LNCAP (cell line): ENCODE results near the gene CENPT.

ENCODE experiments used
- TF ChIP-seq, protein P1 (sequence below): fragments of 450-650 bp; IDR thresholded peaks from 2 replicates; pipeline ENCODE4 v1.5.1; 2017; ENCODE audit warnings: mild to moderate bottlenecking

CENPT gene

DNA sequence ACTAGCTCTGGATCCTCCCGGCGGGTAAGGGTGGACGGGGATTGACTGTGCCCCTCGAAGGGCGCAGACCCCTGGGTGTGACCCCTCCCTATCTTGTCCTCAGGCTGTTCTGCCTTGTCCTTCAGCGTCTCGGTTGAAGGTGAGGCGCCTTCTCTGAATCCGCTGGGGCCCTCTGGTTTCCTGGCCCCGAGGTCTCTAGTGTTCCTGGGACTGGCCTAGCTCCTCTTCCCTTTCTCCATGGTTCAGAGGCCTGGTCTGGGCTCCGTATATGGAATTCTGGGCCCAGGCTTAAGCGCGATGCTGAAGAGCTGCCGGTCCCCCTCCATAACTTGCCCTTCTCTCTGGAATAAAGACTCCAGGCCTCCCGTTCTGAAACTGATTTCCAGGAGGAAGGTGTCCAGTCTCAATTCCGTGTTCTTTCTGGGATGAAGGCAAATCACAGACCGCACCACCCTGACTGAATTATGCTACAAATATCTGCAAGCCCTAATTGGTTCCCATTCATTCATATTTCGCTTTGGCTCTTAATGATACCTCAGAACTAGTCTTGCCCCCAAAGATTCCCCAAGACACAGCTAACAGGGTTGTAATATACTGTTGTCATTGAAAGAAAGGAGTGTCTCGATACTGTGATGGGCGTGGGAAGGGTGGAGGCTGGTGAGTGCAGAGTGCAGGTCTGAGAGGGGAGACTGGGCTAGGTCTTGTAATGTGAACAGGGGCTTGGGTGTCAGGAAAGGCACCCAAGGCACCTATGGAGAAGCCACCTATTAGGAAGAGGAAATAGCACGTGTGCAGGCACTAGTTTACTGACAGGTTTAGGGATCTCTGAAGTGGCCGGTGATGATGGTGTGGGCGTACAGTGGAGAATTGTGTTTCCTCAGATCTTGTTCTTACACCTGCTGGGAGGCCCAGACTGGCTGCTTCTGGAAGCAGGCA, 26.2 kb upstream of the CENPT start:
- TF ChIP-seq, protein P1, sequence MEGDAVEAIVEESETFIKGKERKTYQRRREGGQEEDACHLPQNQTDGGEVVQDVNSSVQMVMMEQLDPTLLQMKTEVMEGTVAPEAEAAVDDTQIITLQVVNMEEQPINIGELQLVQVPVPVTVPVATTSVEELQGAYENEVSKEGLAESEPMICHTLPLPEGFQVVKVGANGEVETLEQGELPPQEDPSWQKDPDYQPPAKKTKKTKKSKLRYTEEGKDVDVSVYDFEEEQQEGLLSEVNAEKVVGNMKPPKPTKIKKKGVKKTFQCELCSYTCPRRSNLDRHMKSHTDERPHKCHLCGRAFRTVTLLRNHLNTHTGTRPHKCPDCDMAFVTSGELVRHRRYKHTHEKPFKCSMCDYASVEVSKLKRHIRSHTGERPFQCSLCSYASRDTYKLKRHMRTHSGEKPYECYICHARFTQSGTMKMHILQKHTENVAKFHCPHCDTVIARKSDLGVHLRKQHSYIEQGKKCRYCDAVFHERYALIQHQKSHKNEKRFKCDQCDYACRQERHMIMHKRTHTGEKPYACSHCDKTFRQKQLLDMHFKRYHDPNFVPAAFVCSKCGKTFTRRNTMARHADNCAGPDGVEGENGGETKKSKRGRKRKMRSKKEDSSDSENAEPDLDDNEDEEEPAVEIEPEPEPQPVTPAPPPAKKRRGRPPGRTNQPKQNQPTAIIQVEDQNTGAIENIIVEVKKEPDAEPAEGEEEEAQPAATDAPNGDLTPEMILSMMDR: no peak

DNA sequence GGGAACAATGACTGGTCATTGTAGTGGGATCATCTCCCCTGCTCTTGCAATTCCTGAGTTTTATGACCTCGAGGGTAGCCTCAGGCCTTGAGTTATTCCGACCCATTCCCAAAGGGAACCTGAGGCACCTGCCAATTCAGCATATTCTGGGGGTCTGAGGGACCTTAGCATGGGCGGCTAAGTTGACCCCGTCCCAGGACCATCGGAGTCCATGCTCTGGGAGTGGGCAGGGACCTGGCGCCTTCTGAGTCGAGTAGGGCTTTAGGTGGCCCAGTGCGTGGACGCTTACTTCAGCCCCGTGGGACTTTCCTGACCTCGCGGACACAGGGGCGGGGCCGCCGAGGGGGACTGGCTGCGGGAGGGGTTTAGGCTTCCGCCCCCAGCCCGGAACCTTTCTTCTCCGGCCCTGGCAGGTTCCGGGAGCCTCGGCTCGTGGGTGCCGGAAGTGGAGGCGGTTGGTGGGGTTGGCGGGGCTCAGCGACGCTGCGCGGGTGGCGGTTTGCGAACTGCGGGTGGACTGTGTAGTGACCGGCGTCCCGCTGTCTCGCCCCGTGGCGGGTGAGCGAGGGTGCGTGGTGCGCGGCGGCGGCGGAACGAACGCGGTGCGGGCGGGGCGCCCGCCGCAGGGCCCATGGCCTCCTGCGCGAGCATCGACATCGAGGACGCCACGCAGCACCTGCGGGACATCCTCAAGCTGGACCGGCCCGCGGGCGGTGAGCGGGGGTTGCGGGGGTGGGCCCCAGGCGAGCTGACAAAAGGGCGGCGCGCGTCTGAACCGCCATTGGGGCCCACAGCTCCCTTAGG, 25.3 kb upstream of the CENPT start, which contains the start of gene EDC4:
EDC4 (plus strand) TSS at position 422 of the 804 bp plus-strand sequence; CDS start at position 632, 210 bp downstream.
- TF ChIP-seq, protein P1: no peak

DNA sequence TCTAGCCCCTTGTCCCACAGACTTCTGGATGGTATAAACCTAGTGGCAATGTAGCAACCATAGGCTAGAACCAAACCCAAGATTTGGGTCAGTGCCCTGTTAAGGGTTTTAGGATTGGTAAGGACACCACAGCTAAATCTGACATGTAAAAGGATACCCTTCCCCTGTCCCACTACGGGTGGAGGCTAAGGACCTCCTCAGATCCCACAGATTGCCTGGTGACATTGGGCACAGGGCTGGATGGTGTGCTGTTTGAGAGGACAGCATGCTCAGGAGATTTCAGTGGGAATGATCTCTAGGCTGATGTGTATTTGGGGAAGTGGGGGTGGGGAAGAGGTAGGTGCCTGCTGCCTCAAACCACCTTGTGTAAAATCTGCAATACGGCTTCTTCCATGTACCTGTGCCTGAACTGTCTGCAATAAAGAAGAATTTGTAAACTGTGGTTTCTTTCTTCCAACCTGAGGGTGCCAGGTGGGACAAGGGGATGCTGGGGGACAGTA, 24.7 kb upstream of the CENPT start:
- TF ChIP-seq, protein P1: no peak

DNA sequence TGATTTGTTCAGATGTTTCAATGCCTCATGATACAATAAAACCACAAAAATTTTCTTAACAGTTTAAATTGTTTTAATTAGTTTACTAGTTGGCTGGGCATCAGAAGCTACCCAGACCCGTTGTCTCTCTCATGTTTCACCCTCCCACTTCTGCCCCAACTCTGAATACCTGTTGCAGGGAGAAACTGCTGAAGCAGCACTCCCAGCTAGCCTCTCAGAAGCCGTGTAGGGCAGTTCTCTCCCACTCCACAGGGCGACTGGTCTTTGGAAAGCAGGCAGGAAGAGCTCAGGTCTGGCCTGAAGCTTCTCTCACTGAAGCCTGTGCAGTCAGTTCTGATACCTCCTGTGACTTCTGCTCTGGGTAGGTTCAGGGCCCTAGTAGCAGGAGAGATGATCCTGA, 23.8 kb upstream of the CENPT start:
- TF ChIP-seq, protein P1: no peak

DNA sequence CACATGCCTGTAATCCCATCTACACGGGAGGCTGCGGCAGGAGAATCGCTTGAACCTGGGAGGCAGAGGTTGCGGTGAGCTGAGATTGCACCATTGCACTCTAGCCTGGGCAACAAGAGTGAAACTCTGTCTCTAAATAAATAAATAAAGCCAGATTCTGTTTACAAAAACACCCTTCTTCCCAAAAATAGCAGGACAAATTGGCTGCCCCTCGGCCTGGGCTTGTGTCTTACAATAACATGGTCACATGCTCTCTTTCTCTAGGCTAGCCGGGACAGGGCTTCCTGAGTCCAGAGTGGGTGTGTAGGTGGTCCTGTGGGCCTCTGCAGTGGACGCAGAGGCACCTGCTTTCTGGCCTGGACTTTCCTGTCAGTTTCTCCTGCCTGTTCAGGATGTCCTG, 22.2 kb upstream of the CENPT start:
- TF ChIP-seq, protein P1: no peak

DNA sequence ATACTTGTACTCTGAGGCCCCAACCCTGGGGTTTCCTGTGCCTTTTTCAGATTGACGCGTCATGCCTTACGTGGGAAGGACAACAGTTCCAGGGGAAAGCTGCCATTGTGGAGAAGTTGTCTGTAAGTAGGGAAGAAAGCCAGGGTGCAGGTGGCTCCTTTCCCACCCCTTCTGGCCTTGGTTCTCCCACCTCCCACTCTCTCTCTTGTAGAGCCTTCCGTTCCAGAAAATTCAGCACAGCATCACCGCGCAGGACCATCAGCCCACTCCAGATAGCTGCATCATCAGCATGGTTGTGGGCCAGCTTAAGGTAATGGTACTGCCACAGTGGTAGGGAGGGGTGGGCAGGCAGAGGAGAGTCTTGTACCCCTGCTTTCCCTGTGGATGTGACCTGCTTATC, 20.8 kb upstream of the CENPT start:
- TF ChIP-seq, protein P1: no peak

DNA sequence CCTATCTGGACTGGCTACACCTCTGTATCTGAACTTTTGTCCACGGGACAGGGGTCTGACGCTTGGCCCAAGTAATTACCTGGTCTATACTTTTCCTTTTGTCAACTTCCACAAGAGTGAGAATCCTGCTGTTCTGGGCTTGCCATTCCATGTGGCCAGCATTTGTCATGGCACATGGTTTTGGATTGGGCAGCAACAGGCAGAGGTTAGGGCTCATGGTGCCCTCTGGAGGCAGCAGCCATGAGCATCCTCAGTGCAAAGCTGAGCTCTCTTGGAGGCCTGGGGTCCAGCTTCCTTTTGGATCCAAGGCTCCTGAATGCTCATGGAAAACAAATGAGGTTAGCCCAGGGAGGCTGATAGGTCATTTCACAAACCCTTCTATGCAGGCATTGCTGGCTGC, 17.8 kb upstream of the CENPT start:
- TF ChIP-seq, protein P1: peak; percentile 45; the same call in 1 of the 2 replicates
